GM20000 (cell line): ENCODE measurements around the gene CIART.

Experiments used
- DNase-seq: peaks from one replicate; pipeline ENCODE4 v3.0.0; 2012; ENCODE audit warnings: low spot score
- TF ChIP-seq, protein P1 (sequence below): IDR thresholded peaks from 2 replicates; pipeline ENCODE4 v1.5.1; 2012; ENCODE audit warnings: mild to moderate bottlenecking, control low read depth; ENCODE audit errors: extremely low read depth, missing control alignments

The CIART gene

DNA sequence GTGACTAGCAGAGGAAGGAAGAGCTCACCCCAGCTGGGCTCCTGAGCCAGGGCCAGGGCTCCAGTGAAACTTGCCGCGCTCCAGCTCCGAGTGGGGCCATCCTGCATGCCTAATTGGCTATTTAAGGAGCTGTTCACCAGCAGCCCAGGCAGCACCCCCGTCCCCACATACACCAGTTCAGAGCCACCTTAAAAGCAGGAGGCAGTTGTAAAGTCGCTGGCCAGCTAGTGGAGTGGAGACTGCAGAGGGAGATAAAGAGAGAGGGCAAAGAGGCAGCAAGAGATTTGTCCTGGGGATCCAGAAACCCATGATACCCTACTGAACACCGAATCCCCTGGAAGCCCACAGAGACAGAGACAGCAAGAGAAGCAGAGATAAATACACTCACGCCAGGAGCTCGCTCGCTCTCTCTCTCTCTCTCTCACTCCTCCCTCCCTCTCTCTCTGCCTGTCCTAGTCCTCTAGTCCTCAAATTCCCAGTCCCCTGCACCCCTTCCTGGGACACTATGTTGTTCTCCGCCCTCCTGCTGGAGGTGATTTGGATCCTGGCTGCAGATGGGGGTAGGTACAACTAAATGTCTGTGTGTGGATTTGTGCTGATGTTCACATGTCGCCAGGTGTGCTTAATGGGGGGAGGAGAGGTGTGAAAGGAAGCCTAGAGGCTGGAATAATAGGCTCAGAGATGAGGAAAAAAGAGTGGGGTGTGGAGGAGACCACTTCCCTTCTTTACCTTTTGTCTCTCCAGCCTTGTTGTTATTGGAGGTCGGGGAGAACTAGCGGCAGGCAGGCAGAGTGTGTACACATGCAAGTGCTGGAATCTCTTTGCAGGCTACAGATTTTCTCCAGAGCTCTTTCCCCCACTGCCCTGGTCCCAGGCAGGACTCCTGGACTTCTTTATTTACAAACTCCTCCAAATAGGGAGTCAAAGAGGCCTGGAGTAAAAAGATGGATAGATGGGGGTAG, 24.4 kb upstream of the CIART start, which contains the start of gene CA14:
TSS of gene CA14 (plus strand) at position 151 of the 962 bp plus-strand sequence. CDS start at position 506, 355 bp downstream.
- no peak for DNase-seq

DNA sequence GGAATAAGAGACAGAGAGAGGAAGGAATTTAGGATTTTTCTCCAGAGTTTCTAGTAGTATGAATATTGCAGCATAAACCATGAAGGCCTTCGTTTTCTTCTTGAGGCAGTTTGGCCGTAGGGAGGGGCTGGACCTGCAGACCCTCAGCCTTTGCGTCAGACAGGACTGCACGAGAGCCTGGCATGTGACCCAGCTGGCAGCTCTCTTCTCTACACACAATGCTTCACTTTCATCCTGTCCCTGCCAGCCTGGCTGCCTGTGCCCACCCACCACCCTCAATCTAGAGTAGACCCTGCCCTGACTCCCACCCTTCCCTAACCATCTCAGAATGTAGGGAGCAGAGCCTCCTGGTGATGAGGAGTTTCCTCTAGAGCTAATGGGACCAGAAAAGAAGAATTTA, 23.1 kb upstream of the CIART start:
- DNase-seq = no peak
- TF ChIP-seq, protein P1, sequence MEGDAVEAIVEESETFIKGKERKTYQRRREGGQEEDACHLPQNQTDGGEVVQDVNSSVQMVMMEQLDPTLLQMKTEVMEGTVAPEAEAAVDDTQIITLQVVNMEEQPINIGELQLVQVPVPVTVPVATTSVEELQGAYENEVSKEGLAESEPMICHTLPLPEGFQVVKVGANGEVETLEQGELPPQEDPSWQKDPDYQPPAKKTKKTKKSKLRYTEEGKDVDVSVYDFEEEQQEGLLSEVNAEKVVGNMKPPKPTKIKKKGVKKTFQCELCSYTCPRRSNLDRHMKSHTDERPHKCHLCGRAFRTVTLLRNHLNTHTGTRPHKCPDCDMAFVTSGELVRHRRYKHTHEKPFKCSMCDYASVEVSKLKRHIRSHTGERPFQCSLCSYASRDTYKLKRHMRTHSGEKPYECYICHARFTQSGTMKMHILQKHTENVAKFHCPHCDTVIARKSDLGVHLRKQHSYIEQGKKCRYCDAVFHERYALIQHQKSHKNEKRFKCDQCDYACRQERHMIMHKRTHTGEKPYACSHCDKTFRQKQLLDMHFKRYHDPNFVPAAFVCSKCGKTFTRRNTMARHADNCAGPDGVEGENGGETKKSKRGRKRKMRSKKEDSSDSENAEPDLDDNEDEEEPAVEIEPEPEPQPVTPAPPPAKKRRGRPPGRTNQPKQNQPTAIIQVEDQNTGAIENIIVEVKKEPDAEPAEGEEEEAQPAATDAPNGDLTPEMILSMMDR = no peak

More for the DNA sequence above, 24.4 kb upstream of the CIART start, which contains the start of gene CA14:
- TF ChIP-seq, protein P1 = no peak

DNA sequence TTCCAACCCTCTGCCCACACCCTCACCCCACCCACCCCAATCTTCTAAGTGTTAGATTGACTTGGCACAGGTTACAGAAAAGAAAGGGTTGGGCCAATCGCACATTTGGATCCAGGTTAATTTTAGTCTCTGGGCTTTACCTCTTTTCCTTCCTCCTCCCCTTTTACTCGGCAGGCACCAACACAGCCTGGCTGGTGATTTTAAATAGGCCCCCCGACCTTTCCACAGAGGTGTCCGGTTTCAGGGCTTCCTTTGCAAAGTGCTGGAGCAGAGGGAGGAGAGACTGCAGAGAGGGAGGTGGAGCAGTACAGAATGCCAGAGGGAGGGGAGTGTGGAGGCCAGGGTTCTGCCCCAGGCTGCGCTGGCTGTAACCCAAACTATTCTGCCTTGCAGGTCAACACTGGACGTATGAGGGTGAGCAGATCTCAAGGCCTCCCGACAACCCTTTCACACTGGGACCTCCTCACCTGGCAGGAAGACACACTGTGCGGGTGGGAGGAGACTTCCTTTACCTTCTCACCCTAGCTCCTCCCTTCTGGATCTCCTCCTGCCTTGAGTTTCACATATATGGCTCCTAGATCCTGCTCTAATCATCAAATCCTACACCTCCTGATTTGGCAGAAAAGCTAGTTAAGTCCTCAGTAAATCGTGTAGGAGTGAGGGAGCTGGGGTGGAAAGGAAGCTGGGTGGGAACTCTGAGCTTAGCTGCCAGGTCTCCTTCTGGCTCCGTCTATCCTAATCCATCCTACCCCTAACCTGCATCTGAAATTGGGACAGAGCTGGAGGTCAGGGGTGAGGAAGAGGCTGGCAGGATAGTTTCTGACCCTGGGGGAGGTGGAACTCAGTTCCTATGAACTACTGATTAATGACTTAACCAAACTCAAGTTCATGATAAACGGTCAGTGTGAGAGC, 22.3 kb upstream of the CIART start:
- TF ChIP-seq, protein P1 = no peak
- DNase-seq = no peak

DNA sequence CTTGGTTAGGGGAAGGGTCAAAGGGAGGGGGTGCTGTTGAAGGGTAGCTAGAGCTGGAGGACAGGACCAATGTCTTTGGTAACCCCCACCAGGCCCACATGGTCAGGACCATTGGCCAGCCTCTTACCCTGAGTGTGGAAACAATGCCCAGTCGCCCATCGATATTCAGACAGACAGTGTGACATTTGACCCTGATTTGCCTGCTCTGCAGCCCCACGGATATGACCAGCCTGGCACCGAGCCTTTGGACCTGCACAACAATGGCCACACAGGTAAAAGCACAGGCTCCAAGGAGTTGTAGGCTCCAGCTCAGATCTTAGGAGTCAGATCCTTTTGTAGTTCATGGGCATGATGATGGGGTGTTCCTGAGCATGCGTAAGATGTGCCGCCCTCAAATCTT, 21.0 kb upstream of the CIART start:
- DNase-seq = no peak
- TF ChIP-seq, protein P1 = no peak

DNA sequence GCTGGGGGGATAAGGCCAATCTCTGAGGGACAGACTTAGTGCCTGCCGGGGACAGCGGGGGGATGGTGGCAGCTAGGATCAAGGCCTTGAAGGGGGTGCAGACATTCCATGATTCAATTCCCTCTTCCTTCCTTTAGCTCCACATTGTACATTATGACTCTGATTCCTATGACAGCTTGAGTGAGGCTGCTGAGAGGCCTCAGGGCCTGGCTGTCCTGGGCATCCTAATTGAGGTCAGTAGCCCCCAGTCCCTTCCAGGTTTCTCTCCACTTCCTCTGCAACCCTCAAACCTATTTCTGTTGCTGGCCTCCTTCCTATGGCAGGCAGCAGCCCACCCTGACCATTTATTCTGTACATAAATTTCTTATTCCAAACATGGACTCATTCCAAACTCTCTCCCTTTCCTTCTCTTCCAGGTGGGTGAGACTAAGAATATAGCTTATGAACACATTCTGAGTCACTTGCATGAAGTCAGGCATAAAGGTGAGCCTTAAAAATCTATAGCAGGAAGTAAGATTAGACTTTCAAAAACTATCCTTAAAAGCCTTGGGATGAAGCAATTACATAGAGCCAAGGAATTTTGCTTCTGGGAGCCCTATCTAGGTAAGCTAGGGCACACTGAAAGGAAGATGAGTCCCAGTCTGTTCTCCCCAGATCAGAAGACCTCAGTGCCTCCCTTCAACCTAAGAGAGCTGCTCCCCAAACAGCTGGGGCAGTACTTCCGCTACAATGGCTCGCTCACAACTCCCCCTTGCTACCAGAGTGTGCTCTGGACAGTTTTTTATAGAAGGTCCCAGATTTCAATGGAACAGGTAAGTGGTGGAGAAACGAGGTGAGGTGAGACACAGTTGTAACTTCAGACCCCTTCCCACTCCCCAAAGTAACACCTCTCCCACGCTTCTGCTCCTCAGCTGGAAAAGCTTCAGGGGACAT, 19.7 kb upstream of the CIART start:
- DNase-seq = no peak
- TF ChIP-seq, protein P1 = no peak

DNA sequence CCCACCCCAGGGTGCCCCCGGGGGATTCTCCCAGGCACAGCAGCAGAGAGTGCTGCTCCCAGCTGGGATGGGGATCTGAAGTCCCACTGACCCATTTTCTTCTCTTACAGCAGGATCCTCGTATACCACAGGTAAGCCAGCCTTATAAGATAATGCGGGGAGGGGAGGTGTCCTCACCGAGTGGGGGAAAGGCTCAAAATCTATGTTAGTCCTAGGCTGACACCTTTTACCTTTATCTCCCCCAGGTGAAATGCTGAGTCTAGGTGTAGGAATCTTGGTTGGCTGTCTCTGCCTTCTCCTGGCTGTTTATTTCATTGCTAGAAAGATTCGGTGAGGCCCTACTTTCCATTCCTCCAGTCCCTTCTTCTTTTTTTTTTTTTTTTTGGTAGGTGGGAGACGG, 18.8 kb upstream of the CIART start:
- no peak for DNase-seq

More for the DNA sequence above, 18.8 kb upstream of the CIART start:
- TF ChIP-seq, protein P1 = no peak
